Activated CD4-positive, alpha-beta T cell treated with anti-CD3 and anti-CD28 coated beads for 36 hours (primary cell): ENCODE results near the gene CHFR. TPM values are rescaled to one million over a fixed set of nuclear protein-coding genes. Genes with fewer than 3 reads are reported as not detected.
"Not testable (repeated sequence)": the region's sequence is repeated elsewhere in the genome, so short reads cannot be mapped to it uniquely, and the experiment has no call there.

ENCODE experiments used
- ATAC-seq: fragments of 200-7000 bp; cut with Tn5 transposase; one replicate; pipeline ENCODE4 v1.10.0; 2021; ENCODE audit warnings: mild to moderate bottlenecking, moderate library complexity
- CTCF ChIA-PET: fragments of 350-600 bp; sonication (Branson Sonifier 250); formaldehyde crosslinking; loops from one replicate; lab custom pipeline; 2021; ENCODE audit warnings: antibody characterized with exemption; lab: Charles Lee
- POLR2A ChIA-PET: fragments of 350-600 bp; sonication (Branson Sonifier 250); formaldehyde crosslinking; loops from one replicate; lab custom pipeline; 2021; ENCODE audit warnings: antibody characterized with exemption, inconsistent platforms; lab: Charles Lee
- DNase-seq: peaks from one replicate; pipeline ENCODE4 v3.0.0-alpha.2; 2020
- H3K27ac Mint-ChIP-seq: one replicate; pipeline ENCODE4 v1.8.0; 2021; ENCODE audit warnings: mixed read lengths
- H3K27me3 Mint-ChIP-seq: one replicate; pipeline ENCODE4 v1.8.0; 2021; ENCODE audit warnings: mixed read lengths
- H3K36me3 Mint-ChIP-seq: one replicate; pipeline ENCODE4 v1.8.0; 2021; ENCODE audit warnings: low read depth, mixed read lengths
- H3K4me1 Mint-ChIP-seq: one replicate; pipeline ENCODE4 v1.8.0; 2021; ENCODE audit warnings: mixed read lengths
- H3K4me3 Mint-ChIP-seq: one replicate; pipeline ENCODE4 v1.8.0; 2021; ENCODE audit warnings: mild to moderate bottlenecking, moderate library complexity, mixed read lengths
- H3K9me3 Mint-ChIP-seq: one replicate; pipeline ENCODE4 v1.8.0; 2021; ENCODE audit warnings: low read depth, mixed read lengths
- intact Hi-C, 2 experiments: fragments of 100-400 bp; cut with DNase I in 1 of 2; cut with micrococcal nuclease in 1 of 2; formaldehyde crosslinking; loops; one replicate each; pipeline versions ENCODE4 v1.14.2 to v1.15.1; 2022 to 2024; cut with DNase I, micrococcal nuclease
- total RNA-seq, 2 experiments: library from RNA; stranded (reverse); gene quantifications; one replicate each; pipeline ENCODE4 v1.2.3, GENCODE V29; 2021

CHFR gene
- total RNA-seq, 2 experiments from 2014 or later, result 36.5 to 36.8 TPM

GRCh38 chr12:132827763-132828703 lies 59.4 kb downstream of the CHFR start:
- H3K27ac Mint-ChIP-seq, result peak overlapping the region; percentile 90
- POLR2A ChIA-PET, result interaction anchor here (1.2 kb wide), 1 partner anchor 67 kb away, joined by 3 read pairs; no protein-coding TSS in a partner anchor

GRCh38 chr12:132825861-132826260 lies 61.5 kb downstream of the CHFR start:
- Mint-ChIP-seq H3K9me3 (no peaks in the 10 kb centered on the region), H3K27ac (peak overlapping the region; percentile 31), H3K4me1 (peaks cover 38% of the 10 kb centered on the region), H3K36me3 (peaks cover 51% of the 10 kb centered on the region), H3K4me3 (no peak overlapping the region), H3K27me3 (no peaks in the 10 kb centered on the region)
- POLR2A ChIA-PET, result no interaction called here
- CTCF ChIA-PET, result no interaction called here
- no peak for ATAC-seq
- no peak for DNase-seq
- intact Hi-C loops, result loop anchor here in 1 of 2 experiments (5.0 kb wide), 2 partner anchors 61 to 64 kb away; partner anchors contain the start of genes ANKLE2 and CHFR

More at GRCh38 chr12:132827763-132828703, 59.4 kb downstream of the CHFR start:
- CTCF ChIA-PET, result interaction anchor here (0.9 kb wide), 1 partner anchor 77 kb away, joined by 6 read pairs; no protein-coding TSS in a partner anchor
- peaks cover 38% of the 10 kb centered on the region for H3K4me1 Mint-ChIP-seq
- peak overlapping the region; percentile 93 for H3K4me3 Mint-ChIP-seq
- peak; percentile 40 for DNase-seq
- H3K9me3 Mint-ChIP-seq, result no peaks in the 10 kb centered on the region
- ATAC-seq, result peak; percentile 48
- intact Hi-C loops, result loop anchor here (1.0 to 5.0 kb wide), 12 partner anchors 57 to 899 kb away; partner anchors contain the start of genes CHFR (in 2 of the 2), ANKLE2 (in 1 of the 2), EP400 (in 1 of the 2) and PUS1 (in 1 of the 2)
- peaks cover 46% of the 10 kb centered on the region for H3K36me3 Mint-ChIP-seq
- H3K27me3 Mint-ChIP-seq, result no peaks in the 10 kb centered on the region

GRCh38 chr12:132825089-132825488 lies 62.3 kb downstream of the CHFR start:
- intact Hi-C loops, result loop anchor here in 1 of 2 experiments (5.0 kb wide), 2 partner anchors 62 to 63 kb away; partner anchors contain the start of genes ANKLE2 and CHFR
- H3K4me3 Mint-ChIP-seq, result no peak overlapping the region
- H3K4me1 Mint-ChIP-seq, result peaks cover 38% of the 10 kb centered on the region
- no peak for ATAC-seq
- no peak overlapping the region for H3K27ac Mint-ChIP-seq
- POLR2A ChIA-PET, result no interaction called here
- no peaks in the 10 kb centered on the region for H3K27me3 Mint-ChIP-seq
- DNase-seq, result no peak
- CTCF ChIA-PET, result no interaction called here
- no peaks in the 10 kb centered on the region for H3K9me3 Mint-ChIP-seq
- H3K36me3 Mint-ChIP-seq, result peaks cover 48% of the 10 kb centered on the region

- DNase-seq (no peak), ATAC-seq (no peak)
- peaks cover 52% of the 10 kb centered on the region for H3K36me3 Mint-ChIP-seq
- POLR2A ChIA-PET, result no interaction called here
- intact Hi-C loops, result no loop called here
- H3K4me1 Mint-ChIP-seq, result peaks cover 43% of the 10 kb centered on the region
- H3K27ac Mint-ChIP-seq, result no peak overlapping the region
- CTCF ChIA-PET, result no interaction called here
- H3K27me3 Mint-ChIP-seq, result no peaks in the 10 kb centered on the region
- H3K4me3 Mint-ChIP-seq, result no peak overlapping the region
- no peaks in the 10 kb centered on the region for H3K9me3 Mint-ChIP-seq
These were observed 63.4 kb downstream of the CHFR start for GRCh38 chr12:132824053-132824452.

GRCh38 chr12:132818562-132818961 lies 68.8 kb downstream of the CHFR start:
- Mint-ChIP-seq H3K27ac (no peak overlapping the region), H3K36me3 (peaks cover 45% of the 10 kb centered on the region), H3K27me3 (no peaks in the 10 kb centered on the region), H3K4me3 (no peak overlapping the region), H3K4me1 (peaks cover 18% of the 10 kb centered on the region), H3K9me3 (no peaks in the 10 kb centered on the region)
- DNase-seq (peak; percentile 44), ATAC-seq (peak; percentile 82)
- CTCF ChIA-PET, result interaction anchor here (0.7 kb wide), 1 partner anchor 10 kb away, joined by 3 read pairs; no protein-coding TSS in a partner anchor
- intact Hi-C loops, result no loop called here
- POLR2A ChIA-PET, result interaction anchor here (0.6 kb wide), 1 partner anchor 58 kb away, joined by 3 read pairs; no protein-coding TSS in a partner anchor

- peaks cover 23% of the 10 kb centered on the region for H3K4me1 Mint-ChIP-seq
- H3K4me3 Mint-ChIP-seq, result no peak overlapping the region
- peaks cover 51% of the 10 kb centered on the region for H3K36me3 Mint-ChIP-seq
- H3K27me3 Mint-ChIP-seq, result no peaks in the 10 kb centered on the region
- H3K9me3 Mint-ChIP-seq, result no peaks in the 10 kb centered on the region
- intact Hi-C loops, result no loop called here
- ChIA-PET CTCF (no interaction called here), POLR2A (no interaction called here)
- no peak for ATAC-seq
- DNase-seq, result no peak
- H3K27ac Mint-ChIP-seq, result no peak overlapping the region
These were observed 73.2 kb downstream of the CHFR start for GRCh38 chr12:132814232-132814631.

GRCh38 chr12:132813443-132813842 lies 74.0 kb downstream of the CHFR start:
- DNase-seq (no peak), ATAC-seq (peak; percentile 36)
- Mint-ChIP-seq H3K9me3 (no peaks in the 10 kb centered on the region), H3K27me3 (no peaks in the 10 kb centered on the region), H3K27ac (no peak overlapping the region), H3K4me3 (no peak overlapping the region), H3K36me3 (peaks cover 53% of the 10 kb centered on the region), H3K4me1 (peaks cover 18% of the 10 kb centered on the region)
- POLR2A ChIA-PET, result no interaction called here
- CTCF ChIA-PET, result interaction anchor here (1.0 kb wide), 1 partner anchor 45 kb away, joined by 5 read pairs; no protein-coding TSS in a partner anchor
- intact Hi-C loops, result no loop called here

- no peak overlapping the region for H3K4me3 Mint-ChIP-seq
- no peak overlapping the region for H3K27ac Mint-ChIP-seq
- ATAC-seq (peak; percentile 26), DNase-seq (peak; percentile 37)
- ChIA-PET CTCF (interaction anchor here (1.0 to 1.3 kb wide), 2 partner anchors 10 to 44 kb away, joined by 3 to 5 read pairs; no protein-coding TSS in a partner anchor), POLR2A (no interaction called here)
- no peaks in the 10 kb centered on the region for H3K27me3 Mint-ChIP-seq
- peaks cover 53% of the 10 kb centered on the region for H3K36me3 Mint-ChIP-seq
- peaks cover 19% of the 10 kb centered on the region for H3K4me1 Mint-ChIP-seq
- intact Hi-C loops, result no loop called here
- H3K9me3 Mint-ChIP-seq, result no peaks in the 10 kb centered on the region
These were observed 74.6 kb downstream of the CHFR start for GRCh38 chr12:132812631-132813305.

- H3K4me3 Mint-ChIP-seq, H3K27ac Mint-ChIP-seq, POLR2A ChIA-PET, ATAC-seq, CTCF ChIA-PET, H3K27me3 Mint-ChIP-seq, H3K9me3 Mint-ChIP-seq: not testable (repeated sequence)
- peak; percentile 55 for DNase-seq
- Mint-ChIP-seq H3K36me3 (peaks cover 62% of the 10 kb centered on the region), H3K4me1 (peaks cover 35% of the 10 kb centered on the region)
- intact Hi-C loops, result loop anchor here in 1 of 2 experiments (5.0 kb wide), 1 partner anchor 42 kb away; no protein-coding TSS in a partner anchor
These were observed 78.0 kb downstream of the CHFR start for GRCh38 chr12:132809391-132809790.

- no peaks in the 10 kb centered on the region for H3K9me3 Mint-ChIP-seq
- POLR2A ChIA-PET, result no interaction called here
- H3K27ac Mint-ChIP-seq, result no peak overlapping the region
- CTCF ChIA-PET, result interaction anchor here (0.8 to 1.3 kb wide), 5 partner anchors 14 to 97 kb away, joined by 3 read pairs; no protein-coding TSS in a partner anchor
- H3K36me3 Mint-ChIP-seq, result peaks cover 67% of the 10 kb centered on the region
- H3K4me1 Mint-ChIP-seq, result peaks cover 25% of the 10 kb centered on the region
- H3K4me3 Mint-ChIP-seq, result no peak overlapping the region
- intact Hi-C loops, result loop anchor here (2.0 to 5.0 kb wide), 2 partner anchors 39 to 40 kb away; no protein-coding TSS in a partner anchor
- DNase-seq, result no peak
- ATAC-seq, result no peak
- H3K27me3 Mint-ChIP-seq, result no peaks in the 10 kb centered on the region
These were observed 79.9 kb downstream of the CHFR start for GRCh38 chr12:132807295-132808092.
